Measurements from ENCODE around the gene PPIL1.
"Not testable (repeated sequence)": the region's sequence is repeated elsewhere in the genome, so short reads cannot be mapped to it uniquely, and the experiment has no call there.

Gene PPIL1

GRCh38 chr6:36874443-36875249, at the start of gene PPIL1:
Gene PPIL1 (minus strand): TSS chr6:36874803. CDS start chr6:36874772, 31 bp downstream.
- peak; percentile 78 for DNase-seq

GRCh38 chr6:36924131-36924530, 49.5 kb upstream of the PPIL1 start:
- DNase-seq: peak; percentile 14

- DNase-seq: no peak
These were observed 45.9 kb upstream of the PPIL1 start for GRCh38 chr6:36920546-36920945.

GRCh38 chr6:36920049-36920448, 45.4 kb upstream of the PPIL1 start:
- no peak for DNase-seq

- DNase-seq: no peak
These were observed 43.1 kb upstream of the PPIL1 start for GRCh38 chr6:36917541-36918193.

- DNase-seq: no peak
These were observed 41.5 kb upstream of the PPIL1 start for GRCh38 chr6:36916126-36916525.

- DNase-seq: no peak
These were observed 41.0 kb upstream of the PPIL1 start for GRCh38 chr6:36915599-36915998.

GRCh38 chr6:36914227-36914794, 39.7 kb upstream of the PPIL1 start:
- DNase-seq: no peak

GRCh38 chr6:36913082-36913481, 38.5 kb upstream of the PPIL1 start:
- DNase-seq: no peak

- DNase-seq: peak; percentile 37
These were observed 38.0 kb upstream of the PPIL1 start for GRCh38 chr6:36912586-36912985.

- DNase-seq: peak; percentile 13
These were observed 37.4 kb upstream of the PPIL1 start for GRCh38 chr6:36912030-36912454.

- no peak for DNase-seq
These were observed 34.1 kb upstream of the PPIL1 start for GRCh38 chr6:36908747-36909146.

- no peak for DNase-seq
These were observed 33.2 kb upstream of the PPIL1 start for GRCh38 chr6:36907781-36908180.

- DNase-seq: no peak
These were observed 32.1 kb upstream of the PPIL1 start for GRCh38 chr6:36906539-36907325.

GRCh38 chr6:36904851-36905393, 30.3 kb upstream of the PPIL1 start:
- no peak for DNase-seq

- no peak for DNase-seq
These were observed 29.5 kb upstream of the PPIL1 start for GRCh38 chr6:36904114-36904513.

GRCh38 chr6:36897609-36898008, 23.0 kb upstream of the PPIL1 start:
- no peak for DNase-seq

- no peak for DNase-seq
These were observed 19.7 kb upstream of the PPIL1 start for GRCh38 chr6:36893976-36894932.

GRCh38 chr6:36891153-36891552, 16.6 kb upstream of the PPIL1 start:
- not testable (repeated sequence) for DNase-seq

- no peak for DNase-seq
These were observed 15.6 kb upstream of the PPIL1 start for GRCh38 chr6:36890112-36890663.

Measured in activated gamma-delta T cell treated with Interleukin-2 at 50 U/mL for 16 hours (primary cell).